ENCODE measurements around the gene SYNGR4.

DNA sequence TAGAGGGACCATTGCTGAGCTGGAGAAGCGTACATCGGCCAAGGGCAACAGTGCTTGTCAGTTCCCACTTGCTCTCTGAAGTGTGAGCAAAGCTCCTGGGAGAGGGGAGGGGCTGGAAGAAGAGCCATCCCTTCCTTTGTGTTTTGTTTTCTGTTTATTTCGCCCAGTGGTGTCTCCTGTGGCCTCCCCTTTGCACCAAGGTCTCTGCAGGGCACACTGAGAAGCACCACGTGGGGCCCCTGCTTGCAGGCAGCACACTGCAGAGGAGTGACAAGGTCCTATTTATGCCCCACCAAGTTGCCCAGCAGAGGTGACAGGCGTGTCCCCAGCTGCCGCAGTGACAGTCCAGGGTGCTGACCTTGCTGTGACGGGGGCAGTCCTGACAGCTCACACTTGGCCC lies 53.3 kb downstream of the SYNGR4 start:
- no peak for TF ChIP-seq ZFP30 (CRISPR knock-in tag; IDR thresholded peaks at IDR 0.05)
- no peak for TF ChIP-seq BACH2 (CRISPR knock-in tag; IDR thresholded peaks at IDR 0.05; ENCODE audit: borderline replicate concordance)
- TF ChIP-seq GLIS3 (CRISPR knock-in tag; IDR thresholded peaks at IDR 0.05): no peak
- no peak for TF ChIP-seq ISL1 (CRISPR knock-in tag; IDR thresholded peaks at IDR 0.05)
- no peak for TF ChIP-seq ZC3H10 (CRISPR knock-in tag; IDR thresholded peaks at IDR 0.05)
- TF ChIP-seq, protein P1, sequence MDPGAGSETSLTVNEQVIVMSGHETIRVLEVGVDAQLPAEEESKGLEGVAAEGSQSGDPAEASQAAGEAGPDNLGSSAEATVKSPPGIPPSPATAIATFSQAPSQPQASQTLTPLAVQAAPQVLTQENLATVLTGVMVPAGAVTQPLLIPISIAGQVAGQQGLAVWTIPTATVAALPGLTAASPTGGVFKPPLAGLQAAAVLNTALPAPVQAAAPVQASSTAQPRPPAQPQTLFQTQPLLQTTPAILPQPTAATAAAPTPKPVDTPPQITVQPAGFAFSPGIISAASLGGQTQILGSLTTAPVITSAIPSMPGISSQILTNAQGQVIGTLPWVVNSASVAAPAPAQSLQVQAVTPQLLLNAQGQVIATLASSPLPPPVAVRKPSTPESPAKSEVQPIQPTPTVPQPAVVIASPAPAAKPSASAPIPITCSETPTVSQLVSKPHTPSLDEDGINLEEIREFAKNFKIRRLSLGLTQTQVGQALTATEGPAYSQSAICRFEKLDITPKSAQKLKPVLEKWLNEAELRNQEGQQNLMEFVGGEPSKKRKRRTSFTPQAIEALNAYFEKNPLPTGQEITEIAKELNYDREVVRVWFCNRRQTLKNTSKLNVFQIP (CRISPR knock-in tag; IDR thresholded peaks at IDR 0.05; ENCODE audit: borderline replicate concordance, low read depth): no peak

Measured in SK-N-SH treated with all-trans-retinoic acid at 6 μM for 48 hours (cell line).